ENCODE data around the gene HSPG2. TPM values are rescaled to one million over a fixed set of nuclear protein-coding genes. Genes with fewer than 3 reads are reported as not detected.

The HSPG2 gene
- total and polyA plus RNA-seq, 9 of the 15 experiments (the other 6 are each of a cell fraction or from before 2014, with no cell fraction given): 0.14 to 160 (median 15.7) TPM

DNA sequence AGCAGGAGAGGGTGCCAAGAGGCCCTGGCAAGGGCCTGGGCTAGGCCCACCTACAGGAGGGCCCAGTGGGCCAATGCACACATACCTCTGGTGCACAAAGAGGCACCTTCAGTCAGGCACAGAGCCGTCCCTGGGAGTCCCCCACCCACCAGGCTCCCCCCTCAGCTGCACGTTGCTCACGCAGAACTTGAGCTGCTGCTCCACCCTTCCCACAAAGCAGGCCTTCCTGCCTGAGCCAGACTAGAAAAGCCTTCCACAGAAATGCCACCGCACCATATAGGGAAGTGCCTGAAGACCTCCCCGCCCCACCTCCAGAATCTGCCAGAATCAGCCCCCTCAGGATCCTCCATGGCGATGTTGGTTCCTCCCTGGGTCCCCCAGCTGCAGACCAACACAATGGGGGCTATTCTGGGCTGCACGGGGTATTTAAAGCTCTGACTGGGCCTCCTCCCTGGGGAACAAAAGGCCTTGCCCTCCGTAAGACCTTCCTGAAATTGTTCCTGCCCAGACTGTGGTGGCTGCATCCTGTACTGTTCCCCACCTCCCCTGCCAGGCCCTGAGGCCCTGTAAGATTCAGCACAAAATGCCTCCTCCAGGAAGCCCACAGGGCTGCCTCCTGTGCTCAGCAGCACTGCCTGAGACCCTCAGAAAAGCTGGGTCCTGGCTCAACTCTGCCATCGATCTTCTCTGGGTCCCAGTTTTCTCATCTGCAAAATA, 27.2 kb downstream of the HSPG2 start (continued):
- TF ChIP-seq ZNF143 (CRISPR knock-in tag; IDR thresholded peaks at IDR 0.05) (peak; percentile 32; the same call in 1 of the 2 replicates), PURB (CRISPR knock-in tag; IDR thresholded peaks at IDR 0.05; ENCODE audit: low read depth) (no peak), DACH1 (IDR thresholded peaks at IDR 0.05; ENCODE audit: partially characterized antibody) (peak; percentile 26), BCOR (IDR thresholded peaks at IDR 0.05) (peak; percentile 97), NR4A1 (CRISPR knock-in tag; IDR thresholded peaks at IDR 0.05) (0 out of 2 replicates have a peak, but pooled peaks have one; percentile 25), NR4A1 (tag; IDR thresholded peaks at IDR 0.05) (no peak), ZNF311 (CRISPR knock-in tag; IDR thresholded peaks at IDR 0.05) (0 out of 2 replicates have a peak, but pooled peaks have one; percentile 17), ZFPM2 (CRISPR knock-in tag; IDR thresholded peaks at IDR 0.05) (no peak), HIVEP1 (CRISPR knock-in tag; IDR thresholded peaks at IDR 0.05) (0 out of 2 replicates have a peak, but pooled peaks have one; percentile 43), CREB1 (IDR thresholded peaks at IDR 0.05) (no peak), CREB1 (CRISPR knock-in tag; IDR thresholded peaks at IDR 0.05) (0 out of 2 replicates have a peak, but pooled peaks have one; percentile 4), POLR2G (IDR thresholded peaks at IDR 0.05; ENCODE audit: low read depth, low read length) (0 out of 2 replicates have a peak, but pooled peaks have one; percentile 28), MTF1 (CRISPR knock-in tag; IDR thresholded peaks at IDR 0.05; ENCODE audit: borderline replicate concordance) (no peak), CREM (IDR thresholded peaks at IDR 0.05; ENCODE audit: low read depth) (0 out of 2 replicates have a peak, but pooled peaks have one; percentile 31), CBX1 (IDR thresholded peaks at IDR 0.05; ENCODE audit: low read depth) (peak; percentile 41; the same call in 1 of the 2 replicates)
- TF ChIP-seq, protein P1, sequence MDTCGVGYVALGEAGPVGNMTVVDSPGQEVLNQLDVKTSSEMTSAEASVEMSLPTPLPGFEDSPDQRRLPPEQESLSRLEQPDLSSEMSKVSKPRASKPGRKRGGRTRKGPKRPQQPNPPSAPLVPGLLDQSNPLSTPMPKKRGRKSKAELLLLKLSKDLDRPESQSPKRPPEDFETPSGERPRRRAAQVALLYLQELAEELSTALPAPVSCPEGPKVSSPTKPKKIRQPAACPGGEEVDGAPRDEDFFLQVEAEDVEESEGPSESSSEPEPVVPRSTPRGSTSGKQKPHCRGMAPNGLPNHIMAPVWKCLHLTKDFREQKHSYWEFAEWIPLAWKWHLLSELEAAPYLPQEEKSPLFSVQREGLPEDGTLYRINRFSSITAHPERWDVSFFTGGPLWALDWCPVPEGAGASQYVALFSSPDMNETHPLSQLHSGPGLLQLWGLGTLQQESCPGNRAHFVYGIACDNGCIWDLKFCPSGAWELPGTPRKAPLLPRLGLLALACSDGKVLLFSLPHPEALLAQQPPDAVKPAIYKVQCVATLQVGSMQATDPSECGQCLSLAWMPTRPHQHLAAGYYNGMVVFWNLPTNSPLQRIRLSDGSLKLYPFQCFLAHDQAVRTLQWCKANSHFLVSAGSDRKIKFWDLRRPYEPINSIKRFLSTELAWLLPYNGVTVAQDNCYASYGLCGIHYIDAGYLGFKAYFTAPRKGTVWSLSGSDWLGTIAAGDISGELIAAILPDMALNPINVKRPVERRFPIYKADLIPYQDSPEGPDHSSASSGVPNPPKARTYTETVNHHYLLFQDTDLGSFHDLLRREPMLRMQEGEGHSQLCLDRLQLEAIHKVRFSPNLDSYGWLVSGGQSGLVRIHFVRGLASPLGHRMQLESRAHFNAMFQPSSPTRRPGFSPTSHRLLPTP (IDR thresholded peaks at IDR 0.05; ENCODE audit: borderline replicate concordance, extremely low read depth, insufficient read length): peak; percentile 65
- TF ChIP-seq, protein P2, sequence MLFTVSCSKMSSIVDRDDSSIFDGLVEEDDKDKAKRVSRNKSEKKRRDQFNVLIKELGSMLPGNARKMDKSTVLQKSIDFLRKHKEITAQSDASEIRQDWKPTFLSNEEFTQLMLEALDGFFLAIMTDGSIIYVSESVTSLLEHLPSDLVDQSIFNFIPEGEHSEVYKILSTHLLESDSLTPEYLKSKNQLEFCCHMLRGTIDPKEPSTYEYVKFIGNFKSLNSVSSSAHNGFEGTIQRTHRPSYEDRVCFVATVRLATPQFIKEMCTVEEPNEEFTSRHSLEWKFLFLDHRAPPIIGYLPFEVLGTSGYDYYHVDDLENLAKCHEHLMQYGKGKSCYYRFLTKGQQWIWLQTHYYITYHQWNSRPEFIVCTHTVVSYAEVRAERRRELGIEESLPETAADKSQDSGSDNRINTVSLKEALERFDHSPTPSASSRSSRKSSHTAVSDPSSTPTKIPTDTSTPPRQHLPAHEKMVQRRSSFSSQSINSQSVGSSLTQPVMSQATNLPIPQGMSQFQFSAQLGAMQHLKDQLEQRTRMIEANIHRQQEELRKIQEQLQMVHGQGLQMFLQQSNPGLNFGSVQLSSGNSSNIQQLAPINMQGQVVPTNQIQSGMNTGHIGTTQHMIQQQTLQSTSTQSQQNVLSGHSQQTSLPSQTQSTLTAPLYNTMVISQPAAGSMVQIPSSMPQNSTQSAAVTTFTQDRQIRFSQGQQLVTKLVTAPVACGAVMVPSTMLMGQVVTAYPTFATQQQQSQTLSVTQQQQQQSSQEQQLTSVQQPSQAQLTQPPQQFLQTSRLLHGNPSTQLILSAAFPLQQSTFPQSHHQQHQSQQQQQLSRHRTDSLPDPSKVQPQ (CRISPR knock-in tag; IDR thresholded peaks at IDR 0.05; ENCODE audit: borderline replicate concordance): no peak
- TF ChIP-seq, protein P3, sequence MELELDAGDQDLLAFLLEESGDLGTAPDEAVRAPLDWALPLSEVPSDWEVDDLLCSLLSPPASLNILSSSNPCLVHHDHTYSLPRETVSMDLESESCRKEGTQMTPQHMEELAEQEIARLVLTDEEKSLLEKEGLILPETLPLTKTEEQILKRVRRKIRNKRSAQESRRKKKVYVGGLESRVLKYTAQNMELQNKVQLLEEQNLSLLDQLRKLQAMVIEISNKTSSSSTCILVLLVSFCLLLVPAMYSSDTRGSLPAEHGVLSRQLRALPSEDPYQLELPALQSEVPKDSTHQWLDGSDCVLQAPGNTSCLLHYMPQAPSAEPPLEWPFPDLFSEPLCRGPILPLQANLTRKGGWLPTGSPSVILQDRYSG (tag; conservative IDR thresholded peaks at IDR 0.05; ENCODE audit: low read depth): no peak
- TF ChIP-seq, protein P4, sequence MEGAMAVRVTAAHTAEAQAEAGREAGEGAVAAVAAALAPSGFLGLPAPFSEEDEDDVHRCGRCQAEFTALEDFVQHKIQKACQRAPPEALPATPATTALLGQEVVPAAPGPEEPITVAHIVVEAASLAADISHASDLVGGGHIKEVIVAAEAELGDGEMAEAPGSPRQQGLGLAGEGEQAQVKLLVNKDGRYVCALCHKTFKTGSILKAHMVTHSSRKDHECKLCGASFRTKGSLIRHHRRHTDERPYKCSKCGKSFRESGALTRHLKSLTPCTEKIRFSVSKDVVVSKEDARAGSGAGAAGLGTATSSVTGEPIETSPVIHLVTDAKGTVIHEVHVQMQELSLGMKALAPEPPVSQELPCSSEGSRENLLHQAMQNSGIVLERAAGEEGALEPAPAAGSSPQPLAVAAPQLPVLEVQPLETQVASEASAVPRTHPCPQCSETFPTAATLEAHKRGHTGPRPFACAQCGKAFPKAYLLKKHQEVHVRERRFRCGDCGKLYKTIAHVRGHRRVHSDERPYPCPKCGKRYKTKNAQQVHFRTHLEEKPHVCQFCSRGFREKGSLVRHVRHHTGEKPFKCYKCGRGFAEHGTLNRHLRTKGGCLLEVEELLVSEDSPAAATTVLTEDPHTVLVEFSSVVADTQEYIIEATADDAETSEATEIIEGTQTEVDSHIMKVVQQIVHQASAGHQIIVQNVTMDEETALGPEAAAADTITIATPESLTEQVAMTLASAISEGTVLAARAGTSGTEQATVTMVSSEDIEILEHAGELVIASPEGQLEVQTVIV (CRISPR knock-in tag; IDR thresholded peaks at IDR 0.05; ENCODE audit: borderline replicate concordance): no peak
